Glutamatergic neuron (in vitro differentiated cells): ENCODE measurements around the gene SNX13. TPM values are rescaled to one million over a fixed set of nuclear protein-coding genes. Genes with fewer than 3 reads are reported as not detected.

Experiments
- DNase-seq: peaks from one replicate; pipeline ENCODE4 v3.0.0; 2022
- H3K27ac Mint-ChIP-seq: one replicate; pipeline ENCODE4 v1.8.0; 2020; ENCODE audit warnings: mild to moderate bottlenecking, mixed read lengths, inconsistent platforms; ENCODE audit not compliant: unreplicated experiment
- H3K27me3 Mint-ChIP-seq: one replicate; pipeline ENCODE4 v1.8.0; 2020; ENCODE audit warnings: mild to moderate bottlenecking, moderate library complexity, mixed read lengths, inconsistent platforms; ENCODE audit not compliant: unreplicated experiment
- H3K36me3 Mint-ChIP-seq: one replicate; pipeline ENCODE4 v1.8.0; 2020; ENCODE audit warnings: mild to moderate bottlenecking, mixed read lengths, inconsistent platforms; ENCODE audit not compliant: unreplicated experiment
- H3K4me1 Mint-ChIP-seq: one replicate; pipeline ENCODE4 v1.8.0; 2020; ENCODE audit warnings: mild to moderate bottlenecking, low read depth, mixed read lengths, inconsistent platforms; ENCODE audit not compliant: unreplicated experiment
- H3K4me3 Mint-ChIP-seq: one replicate; pipeline ENCODE4 v1.8.0; 2020; ENCODE audit warnings: mild to moderate bottlenecking, mixed read lengths, inconsistent platforms; ENCODE audit not compliant: unreplicated experiment
- H3K9me3 Mint-ChIP-seq: one replicate; pipeline ENCODE4 v1.8.0; 2020; ENCODE audit warnings: mild to moderate bottlenecking, moderate library complexity, mixed read lengths, inconsistent platforms; ENCODE audit not compliant: unreplicated experiment
- CTCF ChIP-seq: fragments of 200-600 bp; sonication (generic); IDR thresholded peaks from one replicate; pipeline ENCODE4 v1.5.0; 2021; ENCODE audit not compliant: partially characterized antibody, unreplicated experiment
- total RNA-seq: library from RNA; stranded (reverse); fragmentation: NEBNext Ultra II Directional; extraction: Animal tissue kit (Norgen Biotek cat#: 25700); gene quantifications from one replicate; pipeline ENCODE4 v1.2.1, GENCODE V29; 2021; ENCODE audit not compliant: unreplicated experiment

Gene SNX13
- total RNA-seq, 1 donor from 2014 or later: 29.9 TPM

GRCh38 chr7:17870406-17870805 is 69.9 kb downstream of the SNX13 start:
- Mint-ChIP-seq H3K36me3 (peaks cover 7% of the 10 kb centered on the region), H3K9me3 (no peaks in the 10 kb centered on the region), H3K27me3 (no peaks in the 10 kb centered on the region), H3K4me1 (no peaks in the 10 kb centered on the region), H3K4me3 (no peak overlapping the region), H3K27ac (no peak overlapping the region)
- no peak for TF ChIP-seq CTCF
- no peak for DNase-seq

GRCh38 chr7:17863809-17864143 is 76.5 kb downstream of the SNX13 start:
- DNase-seq: no peak
- peaks cover 8% of the 10 kb centered on the region for H3K36me3 Mint-ChIP-seq
- no peaks in the 10 kb centered on the region for H3K27me3 Mint-ChIP-seq
- no peaks in the 10 kb centered on the region for H3K9me3 Mint-ChIP-seq
- TF ChIP-seq CTCF: no peak
- H3K4me1 Mint-ChIP-seq: no peaks in the 10 kb centered on the region
- H3K4me3 Mint-ChIP-seq: no peak overlapping the region
- H3K27ac Mint-ChIP-seq: no peak overlapping the region

GRCh38 chr7:17863095-17863808 is 77.0 kb downstream of the SNX13 start:
- no peak for TF ChIP-seq CTCF
- H3K4me1 Mint-ChIP-seq: no peaks in the 10 kb centered on the region
- no peak for DNase-seq
- H3K4me3 Mint-ChIP-seq: no peak overlapping the region
- no peak overlapping the region for H3K27ac Mint-ChIP-seq
- peaks cover 8% of the 10 kb centered on the region for H3K36me3 Mint-ChIP-seq
- no peaks in the 10 kb centered on the region for H3K9me3 Mint-ChIP-seq
- H3K27me3 Mint-ChIP-seq: no peaks in the 10 kb centered on the region

- no peaks in the 10 kb centered on the region for H3K27me3 Mint-ChIP-seq
- TF ChIP-seq CTCF: no peak
- no peaks in the 10 kb centered on the region for H3K9me3 Mint-ChIP-seq
- H3K4me3 Mint-ChIP-seq: no peak overlapping the region
- no peak overlapping the region for H3K27ac Mint-ChIP-seq
- no peaks in the 10 kb centered on the region for H3K4me1 Mint-ChIP-seq
- peaks cover 4% of the 10 kb centered on the region for H3K36me3 Mint-ChIP-seq
- no peak for DNase-seq
Observed at GRCh38 chr7:17856251-17856650, 84.0 kb downstream of the SNX13 start.

- no peak overlapping the region for H3K27ac Mint-ChIP-seq
- peaks cover 4% of the 10 kb centered on the region for H3K36me3 Mint-ChIP-seq
- DNase-seq: no peak
- no peaks in the 10 kb centered on the region for H3K27me3 Mint-ChIP-seq
- no peak for TF ChIP-seq CTCF
- H3K4me3 Mint-ChIP-seq: no peak overlapping the region
- no peaks in the 10 kb centered on the region for H3K9me3 Mint-ChIP-seq
- no peaks in the 10 kb centered on the region for H3K4me1 Mint-ChIP-seq
Observed at GRCh38 chr7:17855202-17855601, 85.1 kb downstream of the SNX13 start.
